22Rv1 (cell line): ENCODE measurements around the gene AMELY.
"Not testable (repeated sequence)": the region's sequence is repeated elsewhere in the genome, so short reads cannot be mapped to it uniquely, and the experiment has no call there.

ENCODE experiments used
- H3K27ac ChIP-seq: fragments of 450-650 bp; 2 replicates; pipeline ENCODE4 v1.5.1; 2017
- CTCF ChIP-seq: fragments of 450-650 bp; IDR thresholded peaks from 2 replicates; pipeline ENCODE4 v1.5.1; 2017; ENCODE audit warnings: mild to moderate bottlenecking
- ZFX ChIP-seq: fragments of 450-650 bp; IDR thresholded peaks from 2 replicates; pipeline ENCODE4 v1.6.1; 2017; ENCODE audit warnings: antibody characterized with exemption, borderline replicate concordance

Gene AMELY

DNA sequence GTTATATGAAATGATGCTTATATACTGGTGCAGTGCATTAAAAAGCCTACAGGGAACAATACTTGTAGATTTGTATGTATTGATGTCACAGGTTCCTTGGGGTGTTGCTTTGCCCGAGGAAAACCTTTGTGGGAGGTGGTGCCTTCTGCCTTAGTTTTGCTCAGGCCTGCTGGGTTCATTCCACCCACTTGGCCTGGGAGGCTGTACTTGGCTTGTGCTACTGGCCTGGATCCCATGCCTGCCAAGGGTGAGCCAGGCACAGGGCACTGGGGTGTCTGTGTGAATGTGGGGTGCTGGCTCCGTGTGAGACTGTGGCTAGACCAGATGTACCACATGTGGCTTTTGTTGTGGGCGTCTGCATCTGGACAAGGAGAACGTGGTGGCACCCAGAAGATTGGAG is 16.7 kb upstream of the AMELY start:
- H3K27ac ChIP-seq: no peak overlapping the region
- TF ChIP-seq ZFX (no peak), CTCF (no peak)

GRCh38 chrY:6921061-6921460 is 9.5 kb upstream of the AMELY start:
- TF ChIP-seq ZFX: no peak
- TF ChIP-seq CTCF: no peak
- H3K27ac ChIP-seq: no peak overlapping the region

DNA sequence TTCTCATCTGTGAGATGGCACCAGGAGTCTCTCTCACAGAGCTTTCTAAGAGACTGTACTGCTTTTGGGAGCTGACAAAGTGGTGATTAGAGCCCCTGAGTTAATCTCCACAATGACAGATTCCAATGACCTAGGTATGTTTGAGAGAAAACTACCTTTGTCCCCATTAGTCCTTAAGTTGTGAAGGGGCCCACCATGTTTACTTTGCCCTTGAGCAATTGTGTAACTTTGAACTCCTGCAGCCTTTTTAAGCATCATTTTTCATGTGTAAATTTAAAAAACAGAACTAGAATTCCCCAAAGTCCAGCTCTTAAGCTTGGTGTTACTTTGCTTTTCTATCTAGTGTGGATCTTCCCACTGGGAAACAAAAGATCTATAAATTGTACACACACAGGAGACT is 1.8 kb upstream of the AMELY start:
- no peak overlapping the region for H3K27ac ChIP-seq
- TF ChIP-seq CTCF (no peak), ZFX (no peak)

GRCh38 chrY:6910372-6911252 is 940 bp downstream of the AMELY start, which contains the start of gene TBL1Y:
TSS of gene TBL1Y (plus strand) at chrY:6910697. CDS start at chrY:7025085, 114,388 bp downstream.
- no peak within 1 kb of the TSS for H3K27ac ChIP-seq
- TF ChIP-seq CTCF: no peak
- no peak for TF ChIP-seq ZFX

- H3K27ac ChIP-seq: no peak overlapping the region
- TF ChIP-seq ZFX (no peak), CTCF (no peak)
Measured at GRCh38 chrY:6909856-6910255, 1.7 kb downstream of the AMELY start.

DNA sequence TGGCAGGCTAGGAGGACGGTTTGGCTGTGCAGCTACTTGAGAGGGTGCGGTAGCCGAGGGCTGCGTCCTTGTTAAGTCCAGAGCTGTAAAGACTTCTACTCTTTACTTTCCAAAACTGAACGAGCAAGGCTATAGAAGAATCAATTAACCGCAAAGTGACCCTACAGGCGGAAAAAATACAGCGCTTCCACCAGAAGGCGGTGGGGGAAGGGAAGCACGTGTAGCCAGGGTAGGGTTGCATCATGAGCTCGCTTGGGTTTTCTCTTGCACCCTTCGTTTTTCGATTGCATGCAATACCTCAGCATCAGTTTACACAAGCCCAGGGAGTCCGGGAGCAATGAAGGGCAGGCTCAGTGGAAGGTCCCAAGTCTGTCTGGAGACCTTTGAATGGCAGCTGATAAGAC is 2.4 kb downstream of the AMELY start:
- H3K27ac ChIP-seq: no peak overlapping the region
- TF ChIP-seq CTCF (no peak), ZFX (no peak)

DNA sequence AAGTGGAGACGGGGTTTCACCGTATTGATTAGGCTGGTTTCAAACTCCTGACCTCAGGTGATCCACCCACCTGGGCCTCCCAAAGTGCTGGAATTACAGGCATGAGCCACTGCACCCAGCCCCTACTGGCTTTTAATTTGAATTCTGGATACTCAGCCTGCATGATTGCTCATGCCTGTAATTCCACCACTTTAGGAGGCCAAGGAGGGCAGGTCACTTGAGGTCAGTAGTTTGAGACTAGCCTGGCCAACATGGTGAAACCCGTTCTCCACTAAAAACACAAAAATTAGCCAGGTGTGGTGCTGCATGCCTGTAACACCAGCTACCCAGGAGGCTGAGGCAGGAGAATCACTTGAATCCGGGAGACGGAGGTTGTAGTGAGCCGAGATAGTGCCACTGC is 3.5 kb downstream of the AMELY start:
- H3K27ac ChIP-seq: not testable (repeated sequence)

GRCh38 chrY:6907591-6907990 is 4.0 kb downstream of the AMELY start:
- no peak overlapping the region for H3K27ac ChIP-seq
- TF ChIP-seq CTCF: no peak
- no peak for TF ChIP-seq ZFX

GRCh38 chrY:6902116-6902515 is 9.4 kb downstream of the AMELY start:
- not testable (repeated sequence) for H3K27ac ChIP-seq
